Large intestine (tissue), 3 donors: ENCODE results near the gene RTKN. TPM values are rescaled to one million over a fixed set of nuclear protein-coding genes. Genes with fewer than 3 reads are reported as not detected.

ENCODE experiments used
- DNase-seq, 2 donors: peaks; one replicate each; pipeline versions ENCODE4 v3.0.0 to v3.0.0-alpha.2; 2013
- H3K27ac ChIP-seq: one replicate; pipeline ENCODE4 v1.5.1; 2013; ENCODE audit warnings: low read length
- H3K27me3 ChIP-seq: 2 replicates; pipeline ENCODE4 v1.6.1; 2013; ENCODE audit warnings: low read length; ENCODE audit not compliant: control insufficient read depth, insufficient read depth
- H3K36me3 ChIP-seq: 2 replicates; pipeline ENCODE4 v1.6.1; 2013; ENCODE audit warnings: low read length; ENCODE audit not compliant: control insufficient read depth, insufficient read depth
- H3K4me1 ChIP-seq: one replicate; pipeline ENCODE4 v1.6.1; 2013; ENCODE audit warnings: low read length; ENCODE audit not compliant: control insufficient read depth, insufficient read depth
- H3K4me3 ChIP-seq: one replicate; pipeline ENCODE4 v1.5.1; 2013; ENCODE audit warnings: low read length
- H3K9me3 ChIP-seq: one replicate; pipeline ENCODE4 v1.6.1; 2013; ENCODE audit warnings: mild to moderate bottlenecking, low read depth, low read length, moderate library complexity; ENCODE audit not compliant: control insufficient read depth
- WGBS: methylation state at CpG from one replicate; pipeline ENCODE4 v1.1.5; 2013; ENCODE audit warnings: low lambda C conversion rate; ENCODE audit not compliant: insufficient coverage; 5-methylcytosine and 5-hydroxymethylcytosine counted together
- polyA plus RNA-seq: library from polyadenylated mRNA; unstranded; fragments of 120-200 nt; gene quantifications from one replicate; pipeline ENCODE4 v1.2.1, GENCODE V29; 2013

The RTKN gene
- polyA plus RNA-seq, 1 donor: 105 TPM

GRCh38 chr2:74393525-74393924 is 48.2 kb downstream of the RTKN start:
- Histone ChIP-seq H3K4me1 (peaks cover 12% of the 10 kb centered on the region), H3K4me3 (no peak overlapping the region), H3K9me3 (no peaks in the 10 kb centered on the region), H3K36me3 (no peaks in the 10 kb centered on the region), H3K27me3 (peaks cover 3% of the 10 kb centered on the region), H3K27ac (no peak overlapping the region)
- WGBS: no CpG with 5 or more reads among the region's 1 CpG
- DNase-seq: no peak

- peaks cover 3% of the 10 kb centered on the region for H3K27me3 ChIP-seq
- no peaks in the 10 kb centered on the region for H3K9me3 ChIP-seq
- H3K27ac ChIP-seq: no peak overlapping the region
- DNase-seq: no peak
- no peak overlapping the region for H3K4me3 ChIP-seq
- H3K4me1 ChIP-seq: peaks cover 12% of the 10 kb centered on the region
- no peaks in the 10 kb centered on the region for H3K36me3 ChIP-seq
- WGBS: no CpG with 5 or more reads among the region's 13 CpGs
Measured at GRCh38 chr2:74392449-74392743, 49.3 kb downstream of the RTKN start.

- WGBS: no CpG with 5 or more reads among the region's 62 CpGs
- Histone ChIP-seq H3K27ac (peak overlapping the region; percentile 30), H3K36me3 (no peaks in the 10 kb centered on the region), H3K27me3 (peaks cover 3% of the 10 kb centered on the region), H3K4me3 (peak overlapping the region; percentile 79), H3K4me1 (peaks cover 12% of the 10 kb centered on the region), H3K9me3 (no peaks in the 10 kb centered on the region)
- DNase-seq: peak; percentile 86 to 88
Measured at GRCh38 chr2:74391580-74392448, 49.9 kb downstream of the RTKN start.

GRCh38 chr2:74391209-74391579 is 50.5 kb downstream of the RTKN start:
- H3K36me3 ChIP-seq: no peaks in the 10 kb centered on the region
- DNase-seq: peak in 1 of 2 donors; percentile 49
- H3K4me1 ChIP-seq: peaks cover 12% of the 10 kb centered on the region
- peak overlapping the region; percentile 79 for H3K4me3 ChIP-seq
- H3K27ac ChIP-seq: peak overlapping the region; percentile 5
- H3K27me3 ChIP-seq: peaks cover 3% of the 10 kb centered on the region
- WGBS: no CpG with 5 or more reads among the region's 11 CpGs
- no peaks in the 10 kb centered on the region for H3K9me3 ChIP-seq

GRCh38 chr2:74390606-74391005 is 51.1 kb downstream of the RTKN start:
- DNase-seq: no peak
- H3K4me3 ChIP-seq: peak overlapping the region; percentile 79
- peaks cover 3% of the 10 kb centered on the region for H3K27me3 ChIP-seq
- WGBS: no CpG with 5 or more reads among the region's 5 CpGs
- peaks cover 12% of the 10 kb centered on the region for H3K4me1 ChIP-seq
- H3K27ac ChIP-seq: no peak overlapping the region
- peaks cover 1% of the 10 kb centered on the region for H3K36me3 ChIP-seq
- no peaks in the 10 kb centered on the region for H3K9me3 ChIP-seq

- H3K9me3 ChIP-seq: no peaks in the 10 kb centered on the region
- H3K4me3 ChIP-seq: no peak overlapping the region
- peaks cover 9% of the 10 kb centered on the region for H3K4me1 ChIP-seq
- H3K27me3 ChIP-seq: no peaks in the 10 kb centered on the region
- no peak overlapping the region for H3K27ac ChIP-seq
- WGBS: no CpG with 5 or more reads among the region's 1 CpG
- H3K36me3 ChIP-seq: peaks cover 10% of the 10 kb centered on the region
- no peak for DNase-seq
Measured at GRCh38 chr2:74387346-74387745, 54.4 kb downstream of the RTKN start.

- no peaks in the 10 kb centered on the region for H3K27me3 ChIP-seq
- no peak overlapping the region for H3K4me3 ChIP-seq
- H3K27ac ChIP-seq: no peak overlapping the region
- peaks cover 10% of the 10 kb centered on the region for H3K36me3 ChIP-seq
- peaks cover 3% of the 10 kb centered on the region for H3K4me1 ChIP-seq
- no CpG with 5 or more reads among the region's 8 CpGs for WGBS
- DNase-seq: no peak
- H3K9me3 ChIP-seq: no peaks in the 10 kb centered on the region
Measured at GRCh38 chr2:74385396-74385795, 56.3 kb downstream of the RTKN start.

GRCh38 chr2:74384051-74384450 is 57.7 kb downstream of the RTKN start:
- Histone ChIP-seq H3K9me3 (no peaks in the 10 kb centered on the region), H3K4me3 (no peak overlapping the region), H3K27me3 (no peaks in the 10 kb centered on the region), H3K36me3 (peaks cover 10% of the 10 kb centered on the region), H3K27ac (no peak overlapping the region), H3K4me1 (peaks cover 5% of the 10 kb centered on the region)
- DNase-seq: no peak
- WGBS: no CpG with 5 or more reads among the region's 3 CpGs

GRCh38 chr2:74383254-74383653 is 58.5 kb downstream of the RTKN start:
- H3K36me3 ChIP-seq: peaks cover 10% of the 10 kb centered on the region
- H3K27me3 ChIP-seq: no peaks in the 10 kb centered on the region
- H3K9me3 ChIP-seq: no peaks in the 10 kb centered on the region
- H3K27ac ChIP-seq: no peak overlapping the region
- H3K4me1 ChIP-seq: peaks cover 5% of the 10 kb centered on the region
- H3K4me3 ChIP-seq: no peak overlapping the region
- no peak for DNase-seq
- no CpG with 5 or more reads among the region's 1 CpG for whole genome bisulfite sequencing

GRCh38 chr2:74381751-74382150 is 60.0 kb downstream of the RTKN start:
- Histone ChIP-seq H3K9me3 (no peaks in the 10 kb centered on the region), H3K36me3 (peaks cover 23% of the 10 kb centered on the region), H3K27ac (no peak overlapping the region), H3K4me3 (no peak overlapping the region), H3K27me3 (no peaks in the 10 kb centered on the region), H3K4me1 (peaks cover 5% of the 10 kb centered on the region)
- WGBS: no CpG with 5 or more reads among the region's 3 CpGs
- DNase-seq: no peak
